Esophagus muscularis mucosa (tissue), 4 donors: ENCODE measurements around the gene TAGLN. TPM values are rescaled to one million over a fixed set of nuclear protein-coding genes. Genes with fewer than 3 reads are reported as not detected.
A peak's percentile ranks its signal among the peaks of the same experiment; 100 is the strongest.

Experiments used
- DNase-seq: peaks from one replicate; pipeline ENCODE4 v3.0.0-alpha.2; 2017; ENCODE audit errors: extremely low spot score
- H3K27ac ChIP-seq, 4 donors: fragments of 200-600 bp; sonication (generic); replicated peaks in 1 of 4; 1 replicate in 3 of 4; 2 replicates in 1 of 4; pipeline ENCODE4 v1.5.1; 2016 to 2019; ENCODE audit warnings: mild to moderate bottlenecking in 1 of 4
- H3K27me3 ChIP-seq, 4 donors: fragments of 200-600 bp; sonication (generic); one replicate each; pipeline versions ENCODE4 v1.5.1 to v1.6.0; 2016 to 2019
- H3K36me3 ChIP-seq, 4 donors: fragments of 200-600 bp; sonication (generic); one replicate each; pipeline ENCODE4 v1.5.1; 2016 to 2019
- H3K4me1 ChIP-seq, 4 donors: fragments of 200-600 bp; sonication (generic); one replicate each; pipeline ENCODE4 v1.5.1; 2016 to 2019
- H3K4me3 ChIP-seq, 4 donors: fragments of 200-600 bp; sonication (generic); 1 replicate in 2 of 4; 2 replicates in 2 of 4; pipeline ENCODE4 v1.5.1; 2016 to 2019; ENCODE audit warnings: mild to moderate bottlenecking in 4 of 4, moderate library complexity in 1 of 4
- H3K9me3 ChIP-seq, 4 donors: fragments of 200-600 bp; sonication (generic); 1 replicate in 3 of 4; 2 replicates in 1 of 4; pipeline ENCODE4 v1.5.1; 2016 to 2019
- CTCF ChIP-seq, 3 experiments: fragments of 200-600 bp in 2 of 3; fragments of 450-650 bp in 1 of 3; sonication (generic) in 2 of 3; IDR thresholded peaks; one replicate each; pipeline ENCODE4 v1.5.1; 2017 to 2019; ENCODE audit warnings: antibody characterized with exemption in 3 of 3, mild to moderate bottlenecking in 2 of 3, moderate library complexity in 1 of 3
- EP300 ChIP-seq: sonication (generic); formaldehyde crosslinking; IDR thresholded peaks from one replicate; pipeline ENCODE4 v1.6.1; 2017; ENCODE audit warnings: antibody characterized with exemption
- POLR2A ChIP-seq: fragments of 450-650 bp; IDR thresholded peaks from one replicate; pipeline ENCODE4 v1.6.1; 2017; ENCODE audit warnings: antibody characterized with exemption, moderate library complexity, mild to moderate bottlenecking, low read depth
- POLR2AphosphoS5 ChIP-seq, 2 donors: sonication (generic); formaldehyde crosslinking; IDR thresholded peaks; one replicate each; pipeline ENCODE4 v1.6.1; 2017; ENCODE audit warnings: antibody characterized with exemption in 2 of 2
- WGBS: methylation state at CpG from one replicate; pipeline ENCODE4 v1.1.5; 2018; 5-methylcytosine and 5-hydroxymethylcytosine counted together
- intact Hi-C: fragments of 100-400 bp; cut with DNase I; formaldehyde crosslinking; loops from one replicate; pipeline ENCODE4 v1.15.1; 2023
- total RNA-seq, 4 donors: library from RNA; depleted of rRNA; stranded (reverse); fragments of >200 nt; gene quantifications; one replicate each; pipeline versions ENCODE4 v1.1.0 to v1.2.1, GENCODE V29; 2016

The TAGLN gene
- total RNA-seq, 4 donors from 2014 or later = 12,513 to 19,293 (median 14,679) TPM

- H3K27ac ChIP-seq = peak overlapping the region; percentile 23 to 95 (median 94)
- H3K27me3 ChIP-seq = no peaks in the 10 kb centered on the region
- H3K4me3 ChIP-seq = no peak overlapping the region
- peaks cover 24 to 82% (median 74%) of the 10 kb centered on the region in 4 donors for H3K4me1 ChIP-seq
- no peaks in the 10 kb centered on the region for H3K9me3 ChIP-seq
- 41% methylated on average over 9 of the region's 19 CpGs for WGBS
- TF ChIP-seq POLR2A (no peak), POLR2AphosphoS5 (IDR thresholded peaks at IDR 0.05) (peak; percentile 40 to 61), CTCF (IDR thresholded peaks at IDR 0.05) (peak; percentile 78 to 96 (median 80))
- DNase-seq = no peak
- intact Hi-C loops = loop anchor here (1.0 to 5.0 kb wide), 2 partner anchors 45 to 129 kb away; partner anchors contain the start of gene SIK3
- peaks cover 33 to 75% (median 65%) of the 10 kb centered on the region in 4 donors for H3K36me3 ChIP-seq
These were observed 27.5 kb downstream of the TAGLN start for GRCh38 chr11:117226388-117227385.

GRCh38 chr11:117228091-117228490 is 28.9 kb downstream of the TAGLN start:
- peaks cover 15 to 71% (median 63%) of the 10 kb centered on the region in 4 donors for H3K4me1 ChIP-seq
- 82% methylated on average over 11 of the region's 11 CpGs for WGBS

GRCh38 chr11:117229411-117229810 is 30.2 kb downstream of the TAGLN start:
- Histone ChIP-seq H3K27me3 (no peaks in the 10 kb centered on the region), H3K4me1 (peaks cover 24 to 71% (median 63%) of the 10 kb centered on the region in 4 donors), H3K27ac (peak overlapping the region in 2 of 4 donors; percentile 98 to 99), H3K9me3 (no peaks in the 10 kb centered on the region), H3K4me3 (no peak overlapping the region), H3K36me3 (peaks cover 33 to 53% (median 49%) of the 10 kb centered on the region in 4 donors)
- DNase-seq = no peak
- intact Hi-C loops = loop anchor here (5.0 kb wide), 1 partner anchor 132 kb away; the partner anchor contains the start of gene SIK3
- WGBS = 91% methylated on average over 12 of the region's 12 CpGs
- TF ChIP-seq POLR2AphosphoS5 (IDR thresholded peaks at IDR 0.05) (no peak), CTCF (IDR thresholded peaks at IDR 0.05) (no peak), EP300 (no peak), POLR2A (no peak)

More at GRCh38 chr11:117228091-117228490, 28.9 kb downstream of the TAGLN start:
- Histone ChIP-seq H3K4me3 (no peak overlapping the region), H3K36me3 (peaks cover 33 to 66% (median 62%) of the 10 kb centered on the region in 4 donors), H3K9me3 (no peaks in the 10 kb centered on the region), H3K27ac (no peak overlapping the region), H3K27me3 (no peaks in the 10 kb centered on the region)
- no peak for DNase-seq
- intact Hi-C loops = loop anchor here (5.0 kb wide), 1 partner anchor 131 kb away; the partner anchor contains the start of gene SIK3
- TF ChIP-seq CTCF (IDR thresholded peaks at IDR 0.05) = no peak
- no peak for TF ChIP-seq EP300
- no peak for TF ChIP-seq POLR2AphosphoS5 (IDR thresholded peaks at IDR 0.05)
- no peak for TF ChIP-seq POLR2A

GRCh38 chr11:117229931-117230285 is 30.7 kb downstream of the TAGLN start:
- Histone ChIP-seq H3K27ac (peak overlapping the region in 3 of 4 donors; percentile 98 to 100 (median 99)), H3K27me3 (no peaks in the 10 kb centered on the region), H3K36me3 (peaks cover 33 to 48% (median 48%) of the 10 kb centered on the region in 4 donors), H3K4me3 (no peak overlapping the region), H3K4me1 (peaks cover 24 to 68% (median 58%) of the 10 kb centered on the region in 4 donors), H3K9me3 (no peaks in the 10 kb centered on the region)
- no peak for TF ChIP-seq POLR2A
- no peak for TF ChIP-seq POLR2AphosphoS5 (IDR thresholded peaks at IDR 0.05)
- no peak for TF ChIP-seq EP300
- TF ChIP-seq CTCF (IDR thresholded peaks at IDR 0.05) = no peak
- DNase-seq = no peak
- intact Hi-C loops = loop anchor here (5.0 to 10.0 kb wide), 2 partner anchors 133 to 455 kb away; partner anchors contain the start of genes BUD13 and SIK3
- 85% methylated on average over 5 of the region's 5 CpGs for WGBS
